K562 (cell line): ENCODE measurements around the gene PXK. TPM values are rescaled to one million over a fixed set of nuclear protein-coding genes. Genes with fewer than 3 reads are reported as not detected.
A peak's percentile ranks its signal among the peaks of the same experiment; 100 is the strongest.

Source experiments
- ATAC-seq: fragments of 200-7000 bp; cut with Tn5 transposase; 3 replicates; pipeline ENCODE4 v1.9.1; 2020; ENCODE audit warnings: moderate library complexity
- BruUV-seq: library from RNA; stranded (reverse); fragments of 400-500 nt; replicated peaks from 2 replicates; lab custom pipeline; 2021; lab: Mats Ljungman, UMichigan
- CTCF ChIA-PET: fragments of 300-600 bp; formaldehyde crosslinking; extraction: SDS; loops from one replicate; lab custom pipeline; 2021; ENCODE audit warnings: low intra/inter-chr PET ratio; lab: Yijun Ruan, JAX
- POLR2A ChIA-PET: fragments of 300-600, 350-650 bp; sonication (Branson Sonifier 250); formaldehyde crosslinking; extraction: SDS; loops from one replicate; lab custom pipeline; 2021; ENCODE audit warnings: antibody characterized with exemption, inconsistent platforms; lab: Yijun Ruan, JAX
- DNase-seq, 4 experiments: peaks; one replicate each; pipeline versions ENCODE4 v3.0.0 to v3.0.0-alpha.2; 2011 to 2018; ENCODE audit warnings: low spot score in 3 of 4, mixed read lengths in 3 of 4; ENCODE audit errors: extremely low read depth in 1 of 4
- FAIRE-seq: peaks from 2 replicates; lab custom pipeline; 2011; peaks lifted over from hg19 to GRCh38; lab: Jason Lieb, UNC
- H2AFZ ChIP-seq: 2 replicates; pipeline ENCODE4 v1.6.0; 2011; ENCODE audit warnings: low read depth, low read length, control low read depth, inconsistent platforms
- H3K27ac ChIP-seq: fragments of 200-600 bp; 3 replicates; pipeline ENCODE4 v1.8.0; 2011; ENCODE audit warnings: low read depth, mild to moderate bottlenecking, control low read depth, inconsistent platforms, low read length, moderate library complexity, mixed read lengths; ENCODE audit errors: extremely low read depth
- H3K27me3 ChIP-seq, 2 experiments: fragments of 300-600 bp in 1 of 2; 2 replicates in 1 of 2; 3 replicates in 1 of 2; pipeline versions ENCODE4 v1.6.0 to v1.8.0; 2011; ENCODE audit warnings: inconsistent platforms in 2 of 2, low read length in 2 of 2, mild to moderate bottlenecking in 1 of 2, mixed read lengths in 1 of 2, moderate library complexity in 1 of 2; ENCODE audit not compliant: control insufficient read depth in 2 of 2, insufficient read depth in 2 of 2
- H3K36me3 ChIP-seq: fragments of 300-600 bp; 3 replicates; pipeline ENCODE4 v1.8.0; 2011; ENCODE audit warnings: mild to moderate bottlenecking, low read length, inconsistent platforms; ENCODE audit not compliant: control insufficient read depth, insufficient read depth
- H3K4me1 ChIP-seq, 2 experiments: fragments of 200-600 bp in 1 of 2; replicated peaks in 1 of 2; 2 replicates in 1 of 2; 3 replicates in 1 of 2; pipeline versions ENCODE4 v1.5.1 to v1.8.0; 2011; ENCODE audit warnings: inconsistent platforms in 2 of 2, low read length in 2 of 2, mild to moderate bottlenecking in 1 of 2, mixed read lengths in 1 of 2, moderate library complexity in 1 of 2; ENCODE audit not compliant: control insufficient read depth in 2 of 2, insufficient read depth in 2 of 2
- H3K4me2 ChIP-seq: 2 replicates; pipeline ENCODE4 v1.6.1; 2011; ENCODE audit warnings: low read length, control low read depth, inconsistent platforms, mixed read lengths; ENCODE audit not compliant: insufficient read depth
- H3K4me3 ChIP-seq: fragments of 200-600 bp; sonication (generic), shearing (Covaris generic); 2 replicates; pipeline ENCODE4 v1.5.1; 2016; ENCODE audit warnings: control low read depth, inconsistent platforms
- H3K79me2 ChIP-seq: fragments of 200-600 bp; 3 replicates; pipeline ENCODE4 v1.8.0; 2011; ENCODE audit warnings: low read length, inconsistent platforms; ENCODE audit not compliant: control insufficient read depth, insufficient read depth
- H3K9ac ChIP-seq, 2 experiments: 2 replicates each; pipeline versions ENCODE4 v1.6.0 to v1.6.1; 2011; ENCODE audit warnings: low read depth in 2 of 2, low read length in 2 of 2, control low read depth in 1 of 2, inconsistent platforms in 1 of 2, mild to moderate bottlenecking in 1 of 2, mixed read lengths in 1 of 2; ENCODE audit not compliant: insufficient read depth in 1 of 2
- H3K9me1 ChIP-seq: one replicate; pipeline ENCODE4 v1.6.0; 2011; ENCODE audit warnings: inconsistent platforms, mild to moderate bottlenecking, low read length, moderate library complexity; ENCODE audit not compliant: control insufficient read depth, insufficient read depth
- H3K9me3 ChIP-seq: replicated peaks from 2 replicates; pipeline ENCODE4 v1.5.1; 2011; ENCODE audit warnings: low read depth, low read length, inconsistent platforms; ENCODE audit not compliant: control insufficient read depth, insufficient read depth
- H4K20me1 ChIP-seq: replicated peaks from 2 replicates; pipeline ENCODE4 v1.6.1; 2011; ENCODE audit warnings: low read length, inconsistent platforms, mixed read lengths; ENCODE audit not compliant: control insufficient read depth, insufficient read depth
- C11orf30 ChIP-seq: fragments of 450-650 bp; IDR thresholded peaks from 2 replicates; pipeline ENCODE4 v1.6.1; 2016; ENCODE audit warnings: low read depth, mild to moderate bottlenecking
- CHD1 ChIP-seq: fragments of 200-600 bp; sonication (generic); IDR thresholded peaks from one replicate; pipeline ENCODE4 v1.6.1; 2012; ENCODE audit warnings: mild to moderate bottlenecking, moderate library complexity, low read length, inconsistent platforms
- CREM ChIP-seq: IDR thresholded peaks from 2 replicates; pipeline ENCODE4 v1.6.1; 2014; ENCODE audit warnings: antibody characterized with exemption, low read depth
- EP300 ChIP-seq: IDR thresholded peaks from 2 replicates; pipeline ENCODE4 v1.6.1; 2012; ENCODE audit warnings: low read length, improper control_type of control experiment
- ESRRA ChIP-seq: fragments of 450-650 bp; IDR thresholded peaks from 2 replicates; pipeline ENCODE4 v1.6.1; 2014; ENCODE audit warnings: low read depth, mild to moderate bottlenecking, moderate library complexity, borderline replicate concordance
- MAZ ChIP-seq, 2 experiments: fragments of 450-650 bp in 1 of 2; sonication (generic) in 1 of 2; formaldehyde crosslinking; IDR thresholded peaks in 1 of 2; conservative IDR thresholded peaks in 1 of 2; 2 replicates each; pipeline versions ENCODE4 v1.4.0 to v1.5.0; 2020; ENCODE audit warnings: mild to moderate bottlenecking in 1 of 2, missing genetic modification reagents in 1 of 2
- NEUROD1 ChIP-seq: fragments of 150-350 bp; IDR thresholded peaks from 2 replicates; pipeline ENCODE4 v1.6.1; 2014; ENCODE audit warnings: borderline replicate concordance, low read length, low read depth; ENCODE audit not compliant: partially characterized antibody
- NR2C1 ChIP-seq, 2 experiments: fragments of 450-650 bp; IDR thresholded peaks; 2 replicates each; pipeline ENCODE4 v1.6.1; 2017; ENCODE audit warnings: mild to moderate bottlenecking in 2 of 2, antibody characterized with exemption in 1 of 2, inconsistent platforms in 1 of 2, missing compliant biosample characterization in 1 of 2, missing genetic modification characterization in 1 of 2
- POLR2B ChIP-seq: fragments of 450-650 bp; IDR thresholded peaks from 2 replicates; pipeline ENCODE4 v1.6.1; 2018; ENCODE audit warnings: low read depth; ENCODE audit not compliant: partially characterized antibody
- SUPT5H ChIP-seq: fragments of 450-650 bp; IDR thresholded peaks from 2 replicates; pipeline ENCODE4 v1.6.1; 2016
- YY1 ChIP-seq, 3 experiments: IDR thresholded peaks; 2 replicates each; pipeline ENCODE4 v1.6.1; 2011; ENCODE audit warnings: low read length in 2 of 3, mild to moderate bottlenecking in 2 of 3, moderate library complexity in 2 of 3, borderline replicate concordance in 1 of 3, control low read depth in 1 of 3, low read depth in 1 of 3; ENCODE audit not compliant: insufficient read depth in 3 of 3, insufficient replicate concordance in 2 of 3, control insufficient read depth in 1 of 3, insufficient read length in 1 of 3; ENCODE audit errors: extremely low read depth in 1 of 3
- ZKSCAN3 ChIP-seq: fragments of 250-450 bp; sonication (Bioruptor Pico); IDR thresholded peaks from 2 replicates; pipeline ENCODE4 v1.4.0; 2020
- ZNF197 ChIP-seq: fragments of 200-800 bp; sonication (Bioruptor generic); IDR thresholded peaks from 2 replicates; pipeline ENCODE4 v1.6.1; 2016; ENCODE audit warnings: low read depth, missing genetic modification characterization, missing compliant biosample characterization
- ZNF253 ChIP-seq: fragments of 250-450 bp; sonication (Bioruptor Pico); conservative IDR thresholded peaks from 2 replicates; pipeline ENCODE4 v1.6.1; 2021; ENCODE audit warnings: mild to moderate bottlenecking
- ZNF384 ChIP-seq: IDR thresholded peaks from 2 replicates; pipeline ENCODE4 v1.6.1; 2012; ENCODE audit warnings: low read depth, low read length, improper control_type of control experiment
- ZNF408 ChIP-seq: fragments of 250-450 bp; sonication (Bioruptor Pico); IDR thresholded peaks from 2 replicates; pipeline ENCODE4 v1.4.0; 2020; ENCODE audit warnings: low read depth, mild to moderate bottlenecking, moderate library complexity
- ZSCAN29 ChIP-seq: fragments of 450-650 bp; IDR thresholded peaks from 2 replicates; pipeline ENCODE4 v1.6.1; 2017
- WGBS: fragments of 100-300 bp; shearing (Covaris generic); methylation state at CpG from one replicate; pipeline ENCODE4 v1.1.6; 2016; ENCODE audit warnings: low coverage, mixed read lengths; ENCODE audit not compliant: insufficient coverage; ENCODE audit errors: missing lambda C conversion rate; 5-methylcytosine and 5-hydroxymethylcytosine counted together
- in situ Hi-C: fragments of 300-500 bp; cut with MboI; formaldehyde crosslinking; loops from 4 replicates; pipeline ENCODE4 v1.15.0; 2018; ENCODE audit warnings: inconsistent platforms, mixed read lengths
- intact Hi-C: fragments of 100-400 bp; cut with micrococcal nuclease; formaldehyde crosslinking; loops from 2 replicates; pipeline ENCODE4 v1.14.2; 2022
- polyA plus RNA-seq, 8 experiments: library from polyadenylated mRNA; depleted of rRNA in 4 of 8; stranded (reverse) in 5 of 8; unstranded in 3 of 8; fragments of >200 nt; fragmentation: Nextera tagmentation in 2 of 8; fragmentation: Illumina TruSeq in 1 of 8; extraction: Ambion mirVana in 2 of 8; extraction: Trizol in 1 of 8; gene quantifications; 2 replicates each; pipeline versions ENCODE4 v1.2.1 to v1.2.3, GENCODE V29; 2011 to 2014; ENCODE audit warnings: inconsistent platforms in 1 of 8, missing spikeins in 1 of 8
- total RNA-seq, 7 experiments: library from RNA; depleted of rRNA in 6 of 7; stranded (reverse); fragments of >200 nt in 6 of 7; fragmentation: Illumina TruSeq in 2 of 7; extraction: Trizol in 2 of 7; gene quantifications; 2 replicates each; pipeline versions ENCODE4 v1.2.1 to v1.2.3, GENCODE V29; 2011 to 2021; ENCODE audit warnings: low replicate concordance in 1 of 7
- TF ChIP-seq, protein P1 (sequence below): sonication (generic); formaldehyde crosslinking; IDR thresholded peaks from 2 replicates; pipeline ENCODE4 v1.8.0; 2023; ENCODE audit warnings: mild to moderate bottlenecking, missing genetic modification reagents
- TF ChIP-seq, protein P2 (sequence below): sonication (generic); IDR thresholded peaks from 2 replicates; pipeline ENCODE4 v1.6.1; 2016

The PXK gene
- total and polyA plus RNA-seq, 9 of the 15 experiments (the other 6 are each of a cell fraction or from before 2014, with no cell fraction given): 3.3 to 19.9 (median 11.3) TPM

DNA sequence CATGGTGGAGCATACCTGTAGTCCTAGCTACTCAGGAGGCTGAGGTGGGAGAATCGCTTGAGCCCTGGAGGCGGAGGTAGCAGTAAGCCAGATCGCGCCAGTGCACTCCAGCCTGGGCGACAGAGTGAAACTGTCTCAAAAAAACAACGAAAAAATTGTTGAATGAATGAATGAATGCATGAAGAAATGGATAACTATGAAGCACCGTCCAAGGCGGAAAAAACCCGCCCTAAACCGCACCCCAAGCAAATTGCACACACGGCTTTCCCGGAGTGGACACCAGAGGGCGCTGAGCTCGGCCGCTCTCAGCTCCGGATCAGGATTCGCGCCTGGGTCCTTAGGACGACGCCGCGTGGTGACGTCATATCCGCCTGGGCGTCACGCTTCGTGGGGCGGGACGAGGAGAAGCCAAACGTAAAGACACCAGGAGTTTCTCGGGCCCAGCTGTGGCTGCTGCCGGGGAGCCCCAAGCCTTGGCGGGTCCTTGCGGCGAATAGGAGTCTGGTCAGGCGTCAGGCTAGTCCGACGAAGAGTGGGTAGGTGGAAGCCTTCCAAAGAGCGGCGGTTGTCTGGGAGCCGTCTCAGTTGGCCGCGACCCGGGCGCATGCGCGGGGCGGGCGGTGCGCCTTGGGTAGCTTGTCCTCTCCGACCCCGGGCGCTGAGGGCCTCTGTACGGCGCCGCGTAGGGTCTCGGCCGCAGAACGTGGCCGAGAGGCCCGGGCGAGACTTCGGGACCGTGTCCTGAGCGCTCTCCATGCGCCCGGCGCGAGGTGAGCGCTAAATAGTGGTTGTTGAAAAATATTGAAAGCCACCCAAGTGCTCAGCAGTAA lies 26.6 kb upstream of the PXK start, which contains the start of the genes HTD2 and RPP14:
Gene HTD2, plus strand, starts transcription at position 639 of the 830 bp plus-strand sequence. CDS start 11,094 bp downstream, outside the sequence.
Gene RPP14, plus strand, starts transcription at position 364 of the 830 bp plus-strand sequence. CDS start 4,085 bp downstream, outside the sequence.
- FAIRE-seq: peak; percentile 94
- WGBS: 6% methylated on average over 42 of the region's 71 CpGs
- TF ChIP-seq ZNF408 (CRISPR knock-in tag) (peak; percentile 98; the same call in 1 of the 2 replicates), NEUROD1 (peak; percentile 68), NR2C1 (IDR thresholded peaks at IDR 0.05) (peak; percentile 28; the same call in 1 of the 2 replicates), NR2C1 (tag; IDR thresholded peaks at IDR 0.05) (0 out of 2 replicates have a peak, but pooled peaks have one; percentile 29), SUPT5H (peak; percentile 79), ZNF197 (CRISPR knock-in tag) (peak; percentile 62; the same call in 1 of the 2 replicates), ZSCAN29 (peak; percentile 100), C11orf30 (peak; percentile 91), CHD1 (no peak), YY1 (IDR thresholded peaks at IDR 0.05; ENCODE audit: borderline replicate concordance in 1 of 3, control insufficient read depth in 1 of 3, extremely low read depth in 1 of 3, insufficient read depth in 3 of 3, insufficient read length in 1 of 3, insufficient replicate concordance in 2 of 3, low read depth in 1 of 3, low read length in 2 of 3) (peak in 1 of 3 experiments; percentile 12), ZNF384 (no peak), POLR2B (peak; percentile 81), MAZ (CRISPR knock-in tag; conservative IDR thresholded peaks at IDR 0.05 in 1 of 2, IDR thresholded peaks at IDR 0.05 in 1 of 2) (peak; percentile 28 to 41; a peak in 1 of 4 replicates), EP300 (peak; percentile 28; the same call in 1 of the 2 replicates), ESRRA (peak; percentile 89), ZNF253 (CRISPR knock-in tag) (no peak), ZKSCAN3 (CRISPR knock-in tag) (no peak), CREM (peak; percentile 99)
- TF ChIP-seq, protein P1, sequence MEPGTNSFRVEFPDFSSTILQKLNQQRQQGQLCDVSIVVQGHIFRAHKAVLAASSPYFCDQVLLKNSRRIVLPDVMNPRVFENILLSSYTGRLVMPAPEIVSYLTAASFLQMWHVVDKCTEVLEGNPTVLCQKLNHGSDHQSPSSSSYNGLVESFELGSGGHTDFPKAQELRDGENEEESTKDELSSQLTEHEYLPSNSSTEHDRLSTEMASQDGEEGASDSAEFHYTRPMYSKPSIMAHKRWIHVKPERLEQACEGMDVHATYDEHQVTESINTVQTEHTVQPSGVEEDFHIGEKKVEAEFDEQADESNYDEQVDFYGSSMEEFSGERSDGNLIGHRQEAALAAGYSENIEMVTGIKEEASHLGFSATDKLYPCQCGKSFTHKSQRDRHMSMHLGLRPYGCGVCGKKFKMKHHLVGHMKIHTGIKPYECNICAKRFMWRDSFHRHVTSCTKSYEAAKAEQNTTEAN (CRISPR knock-in tag): no peak
- TF ChIP-seq, protein P2, sequence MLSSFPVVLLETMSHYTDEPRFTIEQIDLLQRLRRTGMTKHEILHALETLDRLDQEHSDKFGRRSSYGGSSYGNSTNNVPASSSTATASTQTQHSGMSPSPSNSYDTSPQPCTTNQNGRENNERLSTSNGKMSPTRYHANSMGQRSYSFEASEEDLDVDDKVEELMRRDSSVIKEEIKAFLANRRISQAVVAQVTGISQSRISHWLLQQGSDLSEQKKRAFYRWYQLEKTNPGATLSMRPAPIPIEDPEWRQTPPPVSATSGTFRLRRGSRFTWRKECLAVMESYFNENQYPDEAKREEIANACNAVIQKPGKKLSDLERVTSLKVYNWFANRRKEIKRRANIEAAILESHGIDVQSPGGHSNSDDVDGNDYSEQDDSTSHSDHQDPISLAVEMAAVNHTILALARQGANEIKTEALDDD: no peak

More for the DNA sequence above, 26.6 kb upstream of the PXK start, which contains the start of the genes HTD2 and RPP14:
- ChIA-PET POLR2A (interaction anchor here (0.6 to 2.4 kb wide), 15 partner anchors 11 to 619 kb away, joined by 3 to 18 read pairs (median 3); partner anchors contain the start of gene KCTD6), CTCF (interaction anchor here (0.6 to 1.5 kb wide), 3 partner anchors 119 to 267 kb away, joined by 3 to 4 read pairs (median 3); no protein-coding TSS in a partner anchor)
- Histone ChIP-seq H3K4me3 (peak within 1 kb of the TSS; percentile 80), H4K20me1 (peaks cover 8% of the 10 kb centered on the region; the same call in 1 of the 2 replicates), H3K79me2 (peaks cover 41% of the 10 kb centered on the region), H3K36me3 (peaks cover 33% of the 10 kb centered on the region; the same call in 2 of the 3 replicates), H3K27ac (peak within 1 kb of the TSS; percentile 96), H3K9me3 (peaks cover 5% of the 10 kb centered on the region; the same call in 1 of the 2 replicates), H2AFZ (peak within 1 kb of the TSS; percentile 97), H3K9ac (peak within 1 kb of the TSS; percentile 89 to 96), H3K4me1 (peaks cover 0 to 7% of the 10 kb centered on the region in 2 experiments; a peak in 3 of 5 replicates), H3K4me2 (peak within 1 kb of the TSS; percentile 88), H3K27me3 (no peaks in the 10 kb centered on the region), H3K9me1 (no peaks in the 10 kb centered on the region)
- intact Hi-C loops: loop anchor here (2.0 to 10.0 kb wide), 3 partner anchors 106 to 329 kb away; no protein-coding TSS in a partner anchor
- BruUV-seq: no TSS peak
- peak; percentile 95 for ATAC-seq
- in situ Hi-C loops: loop anchor here (5.0 to 10.0 kb wide), 2 partner anchors 119 to 301 kb away; partner anchors contain the start of gene FLNB
- peak; percentile 88 to 96 (median 90) for DNase-seq
